HG03575 (cell line): ENCODE data around the gene PRMT7.

Experiments used
- ATAC-seq: cut with Tn5 transposase; IDR thresholded peaks from one replicate; pipeline ENCODE4 v1.9.1; 2021; ENCODE audit not compliant: unreplicated experiment, insufficient number of reproducible peaks, low FRiP score; ENCODE audit errors: extremely low read depth

PRMT7 gene

DNA sequence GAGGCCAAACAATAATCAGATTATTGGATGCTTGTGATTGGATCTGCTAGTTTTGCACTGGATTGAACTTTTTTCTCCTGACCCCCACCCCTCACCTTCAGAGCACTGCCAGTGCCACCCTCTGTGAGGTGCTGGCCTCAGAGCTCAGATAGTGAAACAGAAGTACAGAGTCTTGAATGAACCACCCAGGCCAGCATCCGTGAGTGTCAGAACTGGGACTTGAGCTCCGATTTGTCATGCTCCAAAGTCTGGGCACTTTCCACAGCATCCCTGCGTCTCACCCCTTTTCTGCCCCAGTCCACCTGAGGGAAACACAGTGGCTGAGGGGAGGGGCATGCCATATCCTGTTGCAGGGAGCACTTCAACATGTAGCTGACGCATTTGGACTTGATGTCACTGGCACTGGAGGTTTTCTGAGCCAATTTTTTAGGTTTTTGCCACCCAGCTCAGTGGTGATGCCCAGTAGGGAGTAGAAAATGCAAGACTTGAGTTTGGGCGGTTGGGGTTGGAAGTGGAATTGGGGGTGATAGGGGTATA lies 90.2 kb downstream of the PRMT7 start:
- ATAC-seq: no peak

DNA sequence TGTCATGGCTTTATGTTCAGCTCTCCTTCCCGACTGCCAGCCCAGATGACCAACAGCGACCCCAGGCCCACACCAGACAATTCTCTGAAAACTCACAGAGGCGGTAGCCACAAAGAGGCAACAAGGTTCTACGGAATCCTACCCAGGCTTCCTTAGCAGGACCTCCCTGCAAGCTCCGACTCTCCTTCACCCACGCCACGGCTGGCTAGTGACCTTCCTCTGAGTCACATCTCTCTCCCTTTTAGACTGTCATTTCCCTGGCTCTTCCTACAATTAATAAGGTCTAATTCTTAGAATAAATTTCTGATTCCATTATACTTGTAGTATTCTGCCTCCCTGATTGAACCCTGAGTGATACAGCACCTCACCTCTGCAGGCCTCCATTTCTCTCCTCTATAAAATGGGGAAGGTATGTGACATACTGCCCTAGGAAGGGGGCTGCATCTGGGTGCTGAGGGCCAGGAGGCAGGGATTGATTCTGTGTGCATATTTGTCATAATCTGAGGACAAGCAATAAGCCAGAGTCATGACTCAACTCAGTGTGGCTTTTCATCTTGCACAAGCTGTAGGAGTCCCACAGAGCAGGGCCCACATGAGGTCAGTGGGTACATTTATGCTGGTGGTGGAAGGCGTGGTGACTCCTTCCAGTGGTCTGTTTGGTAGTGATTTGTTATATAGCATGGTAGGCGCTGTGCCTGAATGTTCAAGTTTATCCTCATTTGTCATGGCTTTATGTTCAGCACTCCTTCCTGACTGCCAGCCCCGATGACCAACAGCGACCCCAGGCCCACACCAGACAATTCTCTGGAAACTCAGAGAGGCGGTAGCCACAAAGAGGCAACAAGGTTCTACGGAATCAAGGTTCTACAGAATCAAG lies 91.3 kb downstream of the PRMT7 start:
- no peak for ATAC-seq

GRCh38 chr16:68402748-68403040 lies 91.9 kb downstream of the PRMT7 start:
- ATAC-seq: no peak

DNA sequence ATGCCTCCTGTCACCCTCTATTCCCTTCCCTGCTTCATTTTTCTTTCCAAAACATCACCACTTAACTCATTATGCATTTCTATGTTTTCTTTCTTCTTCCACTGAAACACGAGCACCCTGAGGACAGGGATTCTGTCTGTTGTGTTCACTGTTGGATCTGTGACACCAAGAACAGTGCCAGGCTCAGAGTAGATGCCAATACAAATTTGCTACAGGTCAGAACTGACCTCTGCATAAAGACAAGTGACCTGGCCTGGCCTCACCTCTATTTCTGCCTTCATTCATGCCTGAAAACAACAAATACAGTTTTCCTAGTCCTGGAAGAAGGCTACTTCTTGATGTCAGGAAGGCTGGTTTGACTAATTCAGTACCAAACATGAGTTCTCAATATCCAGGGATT lies 92.4 kb downstream of the PRMT7 start:
- no peak for ATAC-seq

GRCh38 chr16:68403704-68404103 lies 92.9 kb downstream of the PRMT7 start:
- no peak for ATAC-seq

DNA sequence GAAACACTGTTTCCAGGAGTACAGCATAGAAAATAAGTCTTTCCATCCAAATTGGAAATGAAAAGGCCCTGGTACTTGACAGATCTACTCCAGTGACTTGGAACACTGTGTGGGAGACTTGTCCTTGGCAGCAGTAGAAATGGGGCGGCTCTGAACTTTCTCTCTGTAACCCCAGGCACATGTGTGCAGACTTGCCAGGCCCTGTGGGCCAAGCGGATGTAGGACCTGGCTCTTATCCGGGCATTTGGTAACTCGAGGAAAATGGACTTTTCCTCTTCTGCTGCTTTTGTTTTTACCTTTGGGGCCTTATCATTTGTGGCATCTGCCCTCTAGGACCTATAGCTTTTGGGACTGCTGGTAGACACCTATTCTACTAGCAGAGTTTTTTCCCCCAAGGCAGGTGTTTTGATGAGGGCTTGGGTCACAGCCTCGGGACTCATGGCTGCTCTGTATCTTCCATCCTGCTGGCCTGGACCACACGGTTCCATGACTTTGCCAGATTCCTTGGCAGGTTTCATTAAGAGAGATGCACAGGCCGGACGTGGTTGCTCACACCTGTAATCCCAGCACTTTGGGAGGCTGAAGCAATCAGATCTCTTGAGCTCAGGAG lies 94.0 kb downstream of the PRMT7 start:
- no peak for ATAC-seq

GRCh38 chr16:68406458-68407152 lies 95.8 kb downstream of the PRMT7 start:
- no peak for ATAC-seq
